Measurements from ENCODE around the gene SIRT5.

The SIRT5 gene

DNA sequence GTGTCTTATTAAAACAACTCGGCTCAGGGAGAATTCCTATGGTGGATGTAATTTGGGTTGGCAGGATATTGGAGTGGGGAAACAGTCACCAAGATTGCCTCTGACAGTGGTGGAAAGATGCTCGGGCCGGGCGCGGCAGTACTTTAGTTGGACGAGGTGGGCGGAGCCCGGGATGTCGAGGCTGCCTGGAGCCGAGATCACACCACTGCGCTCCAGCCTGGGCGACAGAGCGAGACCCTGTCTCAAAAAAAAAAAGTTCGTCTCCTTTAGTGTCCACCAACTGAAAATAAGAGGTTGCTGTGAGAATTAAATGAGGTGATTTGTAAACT is 41.4 kb downstream of the SIRT5 start:
- DNase-seq (ENCODE audit: low read depth in 1 of 2, low spot score in 1 of 2): peak in 1 of 2 experiments; percentile 39
- Histone ChIP-seq H3K27me3 (ENCODE audit: insufficient read depth, poor library complexity, severe bottlenecking) (no peaks in the 10 kb centered on the region), H3K27ac (replicated peaks) (peak overlapping the region; percentile 90), H3K4me3 (replicated peaks; ENCODE audit: insufficient read depth, low read length) (peak overlapping the region; percentile 93)
- no peak for TF ChIP-seq SPI1 (IDR thresholded peaks at IDR 0.05; ENCODE audit: borderline replicate concordance, low read depth)
- no peak for TF ChIP-seq GABPA (IDR thresholded peaks at IDR 0.05; ENCODE audit: low read depth)
- TF ChIP-seq, protein P1, sequence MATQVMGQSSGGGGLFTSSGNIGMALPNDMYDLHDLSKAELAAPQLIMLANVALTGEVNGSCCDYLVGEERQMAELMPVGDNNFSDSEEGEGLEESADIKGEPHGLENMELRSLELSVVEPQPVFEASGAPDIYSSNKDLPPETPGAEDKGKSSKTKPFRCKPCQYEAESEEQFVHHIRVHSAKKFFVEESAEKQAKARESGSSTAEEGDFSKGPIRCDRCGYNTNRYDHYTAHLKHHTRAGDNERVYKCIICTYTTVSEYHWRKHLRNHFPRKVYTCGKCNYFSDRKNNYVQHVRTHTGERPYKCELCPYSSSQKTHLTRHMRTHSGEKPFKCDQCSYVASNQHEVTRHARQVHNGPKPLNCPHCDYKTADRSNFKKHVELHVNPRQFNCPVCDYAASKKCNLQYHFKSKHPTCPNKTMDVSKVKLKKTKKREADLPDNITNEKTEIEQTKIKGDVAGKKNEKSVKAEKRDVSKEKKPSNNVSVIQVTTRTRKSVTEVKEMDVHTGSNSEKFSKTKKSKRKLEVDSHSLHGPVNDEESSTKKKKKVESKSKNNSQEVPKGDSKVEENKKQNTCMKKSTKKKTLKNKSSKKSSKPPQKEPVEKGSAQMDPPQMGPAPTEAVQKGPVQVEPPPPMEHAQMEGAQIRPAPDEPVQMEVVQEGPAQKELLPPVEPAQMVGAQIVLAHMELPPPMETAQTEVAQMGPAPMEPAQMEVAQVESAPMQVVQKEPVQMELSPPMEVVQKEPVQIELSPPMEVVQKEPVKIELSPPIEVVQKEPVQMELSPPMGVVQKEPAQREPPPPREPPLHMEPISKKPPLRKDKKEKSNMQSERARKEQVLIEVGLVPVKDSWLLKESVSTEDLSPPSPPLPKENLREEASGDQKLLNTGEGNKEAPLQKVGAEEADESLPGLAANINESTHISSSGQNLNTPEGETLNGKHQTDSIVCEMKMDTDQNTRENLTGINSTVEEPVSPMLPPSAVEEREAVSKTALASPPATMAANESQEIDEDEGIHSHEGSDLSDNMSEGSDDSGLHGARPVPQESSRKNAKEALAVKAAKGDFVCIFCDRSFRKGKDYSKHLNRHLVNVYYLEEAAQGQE (IDR thresholded peaks at IDR 0.05; ENCODE audit: insufficient replicate concordance, low read depth): no peak
- TF ChIP-seq POLR2AphosphoS5 (IDR thresholded peaks at IDR 0.05; ENCODE audit: low read depth): no peak
- TF ChIP-seq, protein P2, sequence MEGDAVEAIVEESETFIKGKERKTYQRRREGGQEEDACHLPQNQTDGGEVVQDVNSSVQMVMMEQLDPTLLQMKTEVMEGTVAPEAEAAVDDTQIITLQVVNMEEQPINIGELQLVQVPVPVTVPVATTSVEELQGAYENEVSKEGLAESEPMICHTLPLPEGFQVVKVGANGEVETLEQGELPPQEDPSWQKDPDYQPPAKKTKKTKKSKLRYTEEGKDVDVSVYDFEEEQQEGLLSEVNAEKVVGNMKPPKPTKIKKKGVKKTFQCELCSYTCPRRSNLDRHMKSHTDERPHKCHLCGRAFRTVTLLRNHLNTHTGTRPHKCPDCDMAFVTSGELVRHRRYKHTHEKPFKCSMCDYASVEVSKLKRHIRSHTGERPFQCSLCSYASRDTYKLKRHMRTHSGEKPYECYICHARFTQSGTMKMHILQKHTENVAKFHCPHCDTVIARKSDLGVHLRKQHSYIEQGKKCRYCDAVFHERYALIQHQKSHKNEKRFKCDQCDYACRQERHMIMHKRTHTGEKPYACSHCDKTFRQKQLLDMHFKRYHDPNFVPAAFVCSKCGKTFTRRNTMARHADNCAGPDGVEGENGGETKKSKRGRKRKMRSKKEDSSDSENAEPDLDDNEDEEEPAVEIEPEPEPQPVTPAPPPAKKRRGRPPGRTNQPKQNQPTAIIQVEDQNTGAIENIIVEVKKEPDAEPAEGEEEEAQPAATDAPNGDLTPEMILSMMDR (IDR thresholded peaks at IDR 0.05; ENCODE audit: insufficient read depth, low read length): no peak

DNA sequence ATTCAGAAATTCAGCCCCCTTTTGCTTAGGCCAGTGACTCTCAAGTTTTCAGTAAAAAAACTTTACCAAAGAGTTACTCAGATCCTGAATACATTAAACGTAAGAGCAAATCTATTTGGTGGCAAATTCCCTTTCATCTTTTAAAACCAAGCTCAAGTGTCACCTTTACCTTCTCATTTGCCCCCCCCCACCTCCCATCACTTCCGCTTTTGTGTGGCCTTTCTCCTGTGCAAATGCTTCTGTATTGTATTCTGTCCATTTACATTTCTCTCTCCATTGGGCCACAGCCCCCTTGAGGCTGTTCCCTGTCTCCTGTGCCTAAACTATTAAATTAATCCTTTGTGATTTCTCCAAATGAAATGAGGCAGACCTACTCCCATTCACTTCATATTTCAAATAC is 42.7 kb downstream of the SIRT5 start:
- TF ChIP-seq SPI1 (IDR thresholded peaks at IDR 0.05; ENCODE audit: borderline replicate concordance, low read depth): peak; percentile 93
- no peak for TF ChIP-seq GABPA (IDR thresholded peaks at IDR 0.05; ENCODE audit: low read depth)
- TF ChIP-seq, protein P1 (IDR thresholded peaks at IDR 0.05; ENCODE audit: insufficient replicate concordance, low read depth): no peak
- TF ChIP-seq, protein P2 (IDR thresholded peaks at IDR 0.05; ENCODE audit: insufficient read depth, low read length): no peak
- TF ChIP-seq POLR2AphosphoS5 (IDR thresholded peaks at IDR 0.05; ENCODE audit: low read depth): no peak
- no peak overlapping the region for H3K4me3 ChIP-seq (replicated peaks; ENCODE audit: insufficient read depth, low read length)

DNA sequence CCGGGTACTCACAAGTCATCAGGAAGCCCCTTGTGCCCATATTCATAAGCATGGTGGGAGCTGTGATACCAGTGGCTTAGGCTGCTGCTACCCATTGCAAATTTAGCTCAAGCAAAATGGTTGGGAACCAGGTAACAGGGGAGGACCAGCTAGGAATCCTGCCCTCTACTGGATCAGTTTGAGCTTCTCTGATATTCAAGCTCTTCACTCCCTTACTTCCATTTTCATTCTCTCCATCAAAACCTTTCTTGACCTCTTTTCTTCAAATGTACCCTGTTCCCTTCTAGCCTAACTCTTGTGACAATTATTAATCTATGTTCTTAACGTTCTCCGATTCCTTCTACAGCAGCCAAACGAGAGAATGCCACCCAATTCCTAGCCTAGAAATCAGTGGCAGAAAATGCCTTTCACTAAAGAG is 50.5 kb downstream of the SIRT5 start:
- DNase-seq (ENCODE audit: low read depth in 1 of 2, low spot score in 1 of 2): peak in 1 of 2 experiments; percentile 53
- H3K27ac ChIP-seq (replicated peaks): no peak overlapping the region
- TF ChIP-seq POLR2AphosphoS5 (IDR thresholded peaks at IDR 0.05; ENCODE audit: low read depth): no peak
- TF ChIP-seq, protein P2 (IDR thresholded peaks at IDR 0.05; ENCODE audit: insufficient read depth, low read length): peak; percentile 41
- H3K4me3 ChIP-seq (replicated peaks; ENCODE audit: insufficient read depth, low read length): no peak overlapping the region
- H3K27me3 ChIP-seq (ENCODE audit: insufficient read depth, poor library complexity, severe bottlenecking): no peaks in the 10 kb centered on the region

More for the DNA sequence above, 42.7 kb downstream of the SIRT5 start:
- peak in 1 of 2 experiments; percentile 51 for DNase-seq (ENCODE audit: low read depth in 1 of 2, low spot score in 1 of 2)
- H3K27me3 ChIP-seq (ENCODE audit: insufficient read depth, poor library complexity, severe bottlenecking): no peaks in the 10 kb centered on the region
- no peak overlapping the region for H3K27ac ChIP-seq (replicated peaks)

DNA sequence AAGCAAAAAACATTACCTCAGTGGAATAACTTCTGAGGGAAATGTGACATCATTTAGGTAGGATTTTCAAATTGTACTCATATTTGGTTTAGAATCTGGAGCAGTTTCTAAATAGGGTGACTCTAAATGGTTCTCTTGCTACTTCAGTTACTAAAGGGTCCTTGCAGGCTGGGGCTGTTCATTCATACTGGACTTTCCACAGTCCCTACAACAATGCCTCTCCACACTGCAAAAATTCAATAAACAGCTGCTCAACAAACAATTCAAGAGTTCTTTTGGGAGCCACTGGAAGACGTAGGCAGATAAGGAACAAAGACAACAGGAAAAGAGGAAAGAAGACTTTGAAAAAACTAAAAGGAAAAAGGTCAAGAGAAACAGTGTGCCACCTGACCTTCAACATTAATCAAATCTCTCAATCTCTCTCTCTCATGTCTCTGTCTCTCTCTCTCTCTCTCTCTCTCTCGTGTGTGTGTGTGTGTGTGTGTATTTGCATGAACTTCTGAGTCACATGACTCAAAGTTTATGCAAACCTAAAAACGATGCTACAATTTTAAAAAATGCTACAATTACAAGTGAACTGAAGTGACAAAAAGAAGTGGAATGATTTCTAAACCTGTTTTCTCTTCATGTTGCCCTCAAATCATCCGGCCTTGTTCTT is 55.2 kb downstream of the SIRT5 start:
- Histone ChIP-seq H3K27ac (replicated peaks) (no peak overlapping the region), H3K4me3 (replicated peaks; ENCODE audit: insufficient read depth, low read length) (no peak overlapping the region), H3K27me3 (ENCODE audit: insufficient read depth, poor library complexity, severe bottlenecking) (no peaks in the 10 kb centered on the region)
- DNase-seq (ENCODE audit: low read depth in 1 of 2, low spot score in 1 of 2): no peak
- TF ChIP-seq SPI1 (IDR thresholded peaks at IDR 0.05; ENCODE audit: borderline replicate concordance, low read depth): no peak
- TF ChIP-seq, protein P1 (IDR thresholded peaks at IDR 0.05; ENCODE audit: insufficient replicate concordance, low read depth): no peak
- no peak for TF ChIP-seq GABPA (IDR thresholded peaks at IDR 0.05; ENCODE audit: low read depth)
- TF ChIP-seq, protein P2 (IDR thresholded peaks at IDR 0.05; ENCODE audit: insufficient read depth, low read length): no peak
- TF ChIP-seq POLR2AphosphoS5 (IDR thresholded peaks at IDR 0.05; ENCODE audit: low read depth): no peak

Measured in HL-60 (cell line).